GM13976 (cell line): ENCODE measurements around the gene SRP68.
"Not testable (repeated sequence)": the region's sequence is repeated elsewhere in the genome, so short reads cannot be mapped to it uniquely, and the experiment has no call there.

ENCODE experiments used
- DNase-seq: peaks from one replicate; pipeline ENCODE4 v3.0.0; 2012; ENCODE audit warnings: low spot score
- CTCF ChIP-seq: IDR thresholded peaks from 2 replicates; pipeline ENCODE4 v1.5.1; 2012; ENCODE audit warnings: borderline replicate concordance, mild to moderate bottlenecking; ENCODE audit not compliant: insufficient read depth; ENCODE audit errors: extremely low read depth, missing control alignments, control extremely low read depth
- in situ Hi-C: fragments of 300-500 bp; cut with MboI; formaldehyde crosslinking; loops from one replicate; pipeline ENCODE4 v1.12.0; 2022; ENCODE audit warnings: low sequenced_read_pairs, mixed read lengths, inconsistent platforms; ENCODE audit not compliant: unreplicated experiment

Gene SRP68

GRCh38 chr17:76049239-76049638, 23.1 kb downstream of the SRP68 start:
- no peak for TF ChIP-seq CTCF
- no peak for DNase-seq
- in situ Hi-C loops = no loop called here

GRCh38 chr17:76048711-76049110, 23.6 kb downstream of the SRP68 start:
- in situ Hi-C loops = no loop called here
- no peak for DNase-seq
- no peak for TF ChIP-seq CTCF

- no peak for TF ChIP-seq CTCF
- in situ Hi-C loops = no loop called here
- no peak for DNase-seq
These were observed 24.2 kb downstream of the SRP68 start for GRCh38 chr17:76048025-76048605.

GRCh38 chr17:76046064-76046463, 26.3 kb downstream of the SRP68 start:
- TF ChIP-seq CTCF = no peak
- in situ Hi-C loops = no loop called here
- DNase-seq = no peak

- in situ Hi-C loops, DNase-seq: not testable (repeated sequence)
These were observed 27.8 kb downstream of the SRP68 start for GRCh38 chr17:76044475-76045007.

- DNase-seq, in situ Hi-C loops: not testable (repeated sequence)
These were observed 29.4 kb downstream of the SRP68 start for GRCh38 chr17:76042868-76043267.

GRCh38 chr17:76040376-76040775, 31.9 kb downstream of the SRP68 start:
- TF ChIP-seq CTCF = no peak
- no peak for DNase-seq
- in situ Hi-C loops = no loop called here

GRCh38 chr17:76039121-76039520, 33.2 kb downstream of the SRP68 start:
- no peak for DNase-seq
- in situ Hi-C loops = no loop called here
- no peak for TF ChIP-seq CTCF
